Pancreas (tissue), 10 donors: ENCODE results near the gene TAF5. TPM values are rescaled to one million over a fixed set of nuclear protein-coding genes. Genes with fewer than 3 reads are reported as not detected.

ENCODE experiments used
- ATAC-seq, 4 donors: fragments of 200-7000 bp; cut with Tn5 transposase; one replicate each; pipeline versions ENCODE4 v1.8.0 to v1.9.1; 2020; ENCODE audit warnings: mild to moderate bottlenecking in 4 of 4, moderate library complexity in 4 of 4
- DNase-seq, 6 donors: peaks; one replicate each; pipeline ENCODE4 v3.0.0-alpha.2; 2020
- FAIRE-seq: peaks from 2 replicates; lab custom pipeline; 2012; peaks lifted over from hg19 to GRCh38; lab: Jason Lieb, UNC
- H3K27ac ChIP-seq, 4 donors: fragments of 200-600 bp; sonication (generic); 1 replicate in 3 of 4; 2 replicates in 1 of 4; pipeline versions ENCODE4 v1.5.0 to v1.8.0; 2020
- H3K27me3 ChIP-seq, 4 donors: fragments of 200-600 bp; one replicate each; pipeline ENCODE4 v1.8.0; 2021
- H3K36me3 ChIP-seq, 3 donors: fragments of 200-600 bp; sonication (generic) in 1 of 3; one replicate each; pipeline versions ENCODE4 v1.5.0 to v1.8.0; 2020 to 2021
- H3K4me1 ChIP-seq, 3 donors: fragments of 200-600 bp; one replicate each; pipeline ENCODE4 v1.8.0; 2021
- H3K4me3 ChIP-seq, 4 donors: fragments of 200-600 bp; sonication (generic) in 2 of 4; one replicate each; pipeline versions ENCODE4 v1.5.0 to v1.8.0; 2020 to 2021
- H3K9me3 ChIP-seq, 4 donors: fragments of 200-600 bp; one replicate each; pipeline ENCODE4 v1.8.0; 2021
- CTCF ChIP-seq, 4 donors: fragments of 200-600 bp; sonication (generic) in 3 of 4; IDR thresholded peaks; one replicate each; pipeline versions ENCODE4 v1.5.0 to v1.8.0; 2021; ENCODE audit warnings: antibody characterized with exemption in 4 of 4
- WGBS, 2 donors: extraction: QIAGEN DNeasy Blood & Tissue Kit; methylation state at CpG; one replicate each; pipeline ENCODE4 v1.1.7; 2013; 5-methylcytosine and 5-hydroxymethylcytosine counted together
- intact Hi-C, 3 donors: fragments of 100-400 bp; cut with DNase I; formaldehyde crosslinking; loops; one replicate each; pipeline versions ENCODE4 v1.11.1 to v1.14.2; 2022
- microRNA-seq, 2 donors: library from miRNA; unstranded; fragments of <30 nt; microRNA quantifications; one replicate each; pipeline versions ENCODE4 to v1.1.0, GENCODE V29; 2019 to 2020
- polyA plus RNA-seq, 2 donors: library from polyadenylated mRNA; stranded (reverse); fragments of 200-250 nt; gene quantifications; one replicate each; pipeline ENCODE4 v1.2.3, GENCODE V29; 2013
- total RNA-seq, 6 donors: library from RNA; stranded (reverse); fragmentation: NEBNext Ultra II Directional in 4 of 6; extraction: Animal tissue kit (Norgen Biotek cat#: 25700) in 4 of 6; gene quantifications; one replicate each; pipeline versions ENCODE4 v1.2.1 to v1.2.4, GENCODE V29; 2021 to 2023
- donor health status: healthy with polysubstance abuse.
- donor health status: DM: no; HTN: no; CAD: no; lungs with moderate emphysema.
- donor health status: DM: no; HTN: no; CAD: no.
- donor health status: control.
- donor health status: control.
- donor health status: Bipolar disorder and iron deficiency.
- donor health status: DM: yes; HTN: yes; CAD: no.
- donor health status: DM: no; HTN: no; CAD: no.
- donor health status: DM: no; HTN: no; CAD: no.
- donor health status: DM: yes; HTN: yes; CAD: no.

The TAF5 gene
- total and polyA plus RNA-seq, 8 donors: 1.3 to 2.6 (median 1.9) TPM

DNA sequence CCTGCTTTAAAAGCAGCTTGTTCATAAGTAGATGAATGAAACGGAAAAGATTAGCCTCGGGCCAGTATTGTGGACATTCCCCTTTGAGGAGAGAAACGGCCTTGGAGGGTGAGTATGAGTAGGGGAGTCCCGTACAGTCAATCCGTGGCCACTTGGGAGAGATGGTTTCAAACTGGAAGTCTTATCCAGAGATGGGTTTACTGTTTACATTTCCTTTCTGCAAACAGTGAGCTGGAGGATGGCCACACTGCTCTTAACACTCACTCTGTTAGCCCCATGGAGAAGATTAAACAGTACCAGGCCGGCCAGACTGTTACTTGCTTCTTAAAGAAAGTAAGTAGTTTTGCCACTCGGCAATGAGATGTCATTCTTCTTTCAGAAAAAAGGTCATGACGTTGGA is 64.1 kb downstream of the TAF5 start:
- Histone ChIP-seq H3K36me3 (peaks cover 0 to 31% (median 5%) of the 10 kb centered on the region in 3 donors), H3K9me3 (no peaks in the 10 kb centered on the region), H3K27me3 (no peaks in the 10 kb centered on the region), H3K27ac (no peak overlapping the region), H3K4me3 (no peak overlapping the region), H3K4me1 (no peaks in the 10 kb centered on the region)
- intact Hi-C loops: loop anchor here in 1 of 3 donors (5.0 kb wide), 1 partner anchor 45 kb away; the partner anchor contains the start of gene CALHM3
- no peak for TF ChIP-seq CTCF (IDR thresholded peaks at IDR 0.05)
- ATAC-seq (peak in 3 of 4 donors; percentile 44 to 63 (median 62)), DNase-seq (no peak), FAIRE-seq (no peak)
- 33 to 39% methylated on average over 8 of the region's 8 CpGs for WGBS, 2 donors

- Histone ChIP-seq H3K4me1 (no peaks in the 10 kb centered on the region), H3K36me3 (peaks cover 3 to 38% (median 11%) of the 10 kb centered on the region in 3 donors), H3K27ac (no peak overlapping the region), H3K27me3 (no peaks in the 10 kb centered on the region), H3K4me3 (no peak overlapping the region), H3K9me3 (no peaks in the 10 kb centered on the region)
- FAIRE-seq (no peak), ATAC-seq (peak in 3 of 4 donors; percentile 38 to 71 (median 46)), DNase-seq (no peak)
- 61 to 65% methylated on average over 2 of the region's 2 CpGs for WGBS, 2 donors
- no peak for TF ChIP-seq CTCF (IDR thresholded peaks at IDR 0.05)
- intact Hi-C loops: loop anchor here in 1 of 3 donors (5.0 kb wide), 1 partner anchor 43 kb away; the partner anchor contains the start of gene CALHM3
Measured at GRCh38 chr10:103433858-103434257, 66.1 kb downstream of the TAF5 start.

Small RNA genes within 50 kb of the gene (microRNA-seq; reads per million reads assigned to microRNA genes)
- gene MIR1307: 312 to 597 reads per million in 2 donors

Other genes starting within 250 kb of the TAF5 start
- gene NT5C2, start 174.7 kb upstream of the TAF5 start, total RNA-seq: 10 to 100 TPM; 21.7 to 45.0 (median 26.4) TPM
- 10 to 100 TPM; 19.4 to 34.2 TPM for gene NT5C2, start 174.7 kb upstream of the TAF5 start, polyA plus RNA-seq
- not detected for gene RPEL1, start 122.1 kb upstream of the TAF5 start, total RNA-seq
- not detected for gene RPEL1, start 122.1 kb upstream of the TAF5 start, polyA plus RNA-seq
- 1 to 10 TPM in 3 of 6 donors, under 1 TPM in 3; 0.32 to 2.9 (median 1.1) TPM for gene INA, start 90.8 kb upstream of the TAF5 start, total RNA-seq
- 10 to 100 TPM in 1 of 2 donors, 1 to 10 TPM in 1; 3.2 to 13.1 TPM for gene INA, start 90.8 kb upstream of the TAF5 start, polyA plus RNA-seq
- 1 to 10 TPM; 4.6 to 6.7 (median 5.2) TPM for gene PCGF6, start 16.8 kb upstream of the TAF5 start, total RNA-seq
- gene PCGF6, start 16.8 kb upstream of the TAF5 start, polyA plus RNA-seq: 1 to 10 TPM; 3.8 to 5.3 TPM
- 100 to 1,000 TPM; 113 to 150 (median 132) TPM for gene ATP5MK, start 28.5 kb downstream of the TAF5 start, total RNA-seq
- 100 to 1,000 TPM; 376 to 488 TPM for gene ATP5MK, start 28.5 kb downstream of the TAF5 start, polyA plus RNA-seq
- 10 to 100 TPM; 11.3 to 17.3 (median 15.9) TPM for gene PDCD11, start 28.6 kb downstream of the TAF5 start, total RNA-seq
- gene PDCD11, start 28.6 kb downstream of the TAF5 start, polyA plus RNA-seq: 10 to 100 TPM; 18.2 to 27.4 TPM
- gene CALHM2, start 84.4 kb downstream of the TAF5 start, total RNA-seq: 10 to 100 TPM in 1 of 6 donors, 1 to 10 TPM in 5; 1.1 to 14.0 (median 4.1) TPM
- 1 to 10 TPM; 7.0 to 7.7 TPM for gene CALHM2, start 84.4 kb downstream of the TAF5 start, polyA plus RNA-seq
- under 1 TPM in 1 of 6 donors, not detected in 5; 0.16 TPM for gene CALHM1, start 90.9 kb downstream of the TAF5 start, total RNA-seq
- gene CALHM1, start 90.9 kb downstream of the TAF5 start, polyA plus RNA-seq: not detected
- gene CALHM3, start 111.3 kb downstream of the TAF5 start, total RNA-seq: under 1 TPM; 0.08 to 0.58 (median 0.17) TPM
- 1 to 10 TPM in 1 of 2 donors, under 1 TPM in 1; 0.11 to 1.5 TPM for gene CALHM3, start 111.3 kb downstream of the TAF5 start, polyA plus RNA-seq
- 10 to 100 TPM; 11.0 to 19.2 (median 17.6) TPM for gene NEURL1, start 125.7 kb downstream of the TAF5 start, total RNA-seq
- gene NEURL1, start 125.7 kb downstream of the TAF5 start, polyA plus RNA-seq: 10 to 100 TPM; 36.3 to 69.9 TPM